ENCODE data around the gene EPS8. TPM values are rescaled to one million over a fixed set of nuclear protein-coding genes. Genes with fewer than 3 reads are reported as not detected.

Gene EPS8
- polyA plus RNA-seq, 1 of the 3 experiments (the other 2 are of a cell fraction) = 19.8 TPM

DNA sequence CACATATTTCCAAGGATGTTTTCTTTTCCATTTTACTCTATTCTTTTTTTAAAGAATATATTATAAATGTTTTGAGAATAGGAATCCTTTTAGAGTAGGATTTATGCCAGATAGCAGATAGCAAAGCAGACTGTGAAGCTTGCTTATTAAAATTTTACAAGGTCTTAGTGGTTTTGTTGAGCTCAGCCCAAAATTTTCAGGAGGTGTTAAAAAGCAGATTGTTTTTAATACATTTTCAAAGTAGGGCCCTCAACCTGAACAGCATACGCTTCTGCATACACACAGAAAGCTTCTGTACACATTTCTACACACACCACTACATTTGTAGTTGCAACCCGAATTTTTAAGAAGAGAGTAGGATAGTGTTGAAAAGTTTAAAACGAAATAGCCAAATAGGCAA, 151.0 kb downstream of the EPS8 start (continued):
- TF ChIP-seq, protein P1, sequence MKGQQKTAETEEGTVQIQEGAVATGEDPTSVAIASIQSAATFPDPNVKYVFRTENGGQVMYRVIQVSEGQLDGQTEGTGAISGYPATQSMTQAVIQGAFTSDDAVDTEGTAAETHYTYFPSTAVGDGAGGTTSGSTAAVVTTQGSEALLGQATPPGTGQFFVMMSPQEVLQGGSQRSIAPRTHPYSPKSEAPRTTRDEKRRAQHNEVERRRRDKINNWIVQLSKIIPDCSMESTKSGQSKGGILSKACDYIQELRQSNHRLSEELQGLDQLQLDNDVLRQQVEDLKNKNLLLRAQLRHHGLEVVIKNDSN (IDR thresholded peaks at IDR 0.05; ENCODE audit: borderline replicate concordance, low read depth) = no peak
- TF ChIP-seq RAD21 (IDR thresholded peaks at IDR 0.05; ENCODE audit: low read length) (no peak), USF2 (IDR thresholded peaks at IDR 0.05; ENCODE audit: borderline replicate concordance, low read depth, low read length) (no peak), POLR2AphosphoS5 (IDR thresholded peaks at IDR 0.05; ENCODE audit: low read depth, low read length) (no peak), RCOR1 (IDR thresholded peaks at IDR 0.05; ENCODE audit: low read length) (no peak), MXI1 (IDR thresholded peaks at IDR 0.05; ENCODE audit: low read depth, low read length) (no peak)

DNA sequence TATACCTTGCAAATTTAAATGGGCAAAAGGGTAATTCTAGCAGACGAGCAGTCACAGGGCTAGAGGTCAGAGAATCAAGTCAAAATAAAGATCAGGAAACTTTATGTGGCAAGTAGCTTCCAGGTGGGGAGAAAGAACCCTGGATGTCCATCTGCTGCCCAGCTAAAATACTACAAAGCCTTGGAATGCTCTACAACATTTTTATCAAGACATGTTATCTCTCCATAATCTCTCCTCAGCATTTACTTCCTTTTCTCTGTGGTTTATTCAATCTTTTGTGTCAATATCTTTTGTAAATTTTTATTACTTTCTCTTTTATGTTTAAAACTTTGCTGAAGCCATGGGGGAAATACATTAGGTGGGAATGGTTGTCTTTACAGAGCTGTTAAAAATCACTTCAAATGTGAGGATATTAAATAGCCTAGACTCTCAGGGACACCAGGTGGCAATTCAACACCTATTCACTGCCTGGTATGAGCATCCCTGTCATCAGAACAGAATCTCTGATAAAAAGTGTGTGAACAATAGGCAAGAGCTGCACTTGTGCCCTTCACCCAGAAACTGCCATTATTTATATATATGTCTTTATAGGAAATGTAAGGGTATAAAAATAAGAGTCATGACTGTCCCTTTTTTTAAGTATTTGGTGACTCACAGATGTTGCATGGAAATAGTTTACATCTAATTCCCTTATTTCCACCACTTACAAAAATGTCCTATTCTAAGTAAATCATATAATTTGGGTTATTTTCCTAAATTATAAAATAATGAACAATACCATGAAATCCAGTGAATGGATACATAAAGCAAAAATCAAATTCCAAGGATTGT, 152.9 kb downstream of the EPS8 start:
- H3K4me3 ChIP-seq (ENCODE audit: low read depth in 2 of 2, low read length in 1 of 2) = no peak overlapping the region
- peak overlapping the region in 1 of 2 experiments; percentile 93; a peak in 2 of 4 replicates for H3K27ac ChIP-seq (ENCODE audit: low read depth in 2 of 2, low read length in 1 of 2)
- H3K27me3 ChIP-seq (ENCODE audit: insufficient read depth) = no peaks in the 10 kb centered on the region
- H3F3A ChIP-seq (replicated peaks; ENCODE audit: insufficient read depth) = peaks cover 58% of the 10 kb centered on the region
- DNase-seq = no peak
- no peaks in the 10 kb centered on the region for H3K9me2 ChIP-seq
- peak overlapping the region; percentile 56; the same call in 1 of the 2 replicates for H3K9ac ChIP-seq
- WGBS (ENCODE audit: low lambda C conversion rate) = 87% methylated on average over 1 of the region's 1 CpG
- no peaks in the 10 kb centered on the region for H3K9me3 ChIP-seq
- no peaks in the 10 kb centered on the region for H4K20me1 ChIP-seq (ENCODE audit: insufficient read depth)
- H3K4me2 ChIP-seq = peak overlapping the region; percentile 67; the same call in 1 of the 2 replicates
- H2AFZ ChIP-seq (ENCODE audit: low read depth) = no peak overlapping the region
- H3K79me2 ChIP-seq (ENCODE audit: insufficient read depth) = no peaks in the 10 kb centered on the region
- no peak for TF ChIP-seq POLR2AphosphoS5 (IDR thresholded peaks at IDR 0.05; ENCODE audit: low read depth, low read length)
- TF ChIP-seq, protein P1 (IDR thresholded peaks at IDR 0.05; ENCODE audit: borderline replicate concordance, low read depth) = no peak
- 0 out of 4 replicates have a peak, but pooled peaks of 1 of the 2 experiments have one; percentile 5 for TF ChIP-seq EP300 (IDR thresholded peaks at IDR 0.05; ENCODE audit: borderline replicate concordance in 1 of 2, low read depth in 1 of 2, low read length in 1 of 2)
- TF ChIP-seq, protein P2, sequence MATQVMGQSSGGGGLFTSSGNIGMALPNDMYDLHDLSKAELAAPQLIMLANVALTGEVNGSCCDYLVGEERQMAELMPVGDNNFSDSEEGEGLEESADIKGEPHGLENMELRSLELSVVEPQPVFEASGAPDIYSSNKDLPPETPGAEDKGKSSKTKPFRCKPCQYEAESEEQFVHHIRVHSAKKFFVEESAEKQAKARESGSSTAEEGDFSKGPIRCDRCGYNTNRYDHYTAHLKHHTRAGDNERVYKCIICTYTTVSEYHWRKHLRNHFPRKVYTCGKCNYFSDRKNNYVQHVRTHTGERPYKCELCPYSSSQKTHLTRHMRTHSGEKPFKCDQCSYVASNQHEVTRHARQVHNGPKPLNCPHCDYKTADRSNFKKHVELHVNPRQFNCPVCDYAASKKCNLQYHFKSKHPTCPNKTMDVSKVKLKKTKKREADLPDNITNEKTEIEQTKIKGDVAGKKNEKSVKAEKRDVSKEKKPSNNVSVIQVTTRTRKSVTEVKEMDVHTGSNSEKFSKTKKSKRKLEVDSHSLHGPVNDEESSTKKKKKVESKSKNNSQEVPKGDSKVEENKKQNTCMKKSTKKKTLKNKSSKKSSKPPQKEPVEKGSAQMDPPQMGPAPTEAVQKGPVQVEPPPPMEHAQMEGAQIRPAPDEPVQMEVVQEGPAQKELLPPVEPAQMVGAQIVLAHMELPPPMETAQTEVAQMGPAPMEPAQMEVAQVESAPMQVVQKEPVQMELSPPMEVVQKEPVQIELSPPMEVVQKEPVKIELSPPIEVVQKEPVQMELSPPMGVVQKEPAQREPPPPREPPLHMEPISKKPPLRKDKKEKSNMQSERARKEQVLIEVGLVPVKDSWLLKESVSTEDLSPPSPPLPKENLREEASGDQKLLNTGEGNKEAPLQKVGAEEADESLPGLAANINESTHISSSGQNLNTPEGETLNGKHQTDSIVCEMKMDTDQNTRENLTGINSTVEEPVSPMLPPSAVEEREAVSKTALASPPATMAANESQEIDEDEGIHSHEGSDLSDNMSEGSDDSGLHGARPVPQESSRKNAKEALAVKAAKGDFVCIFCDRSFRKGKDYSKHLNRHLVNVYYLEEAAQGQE (IDR thresholded peaks at IDR 0.05; ENCODE audit: low read depth, low read length) = no peak
- no peak for TF ChIP-seq GATA2 (CRISPR knock-in tag; IDR thresholded peaks at IDR 0.05)
- peak; percentile 60 for TF ChIP-seq TCF12 (IDR thresholded peaks at IDR 0.05)
- TF ChIP-seq, protein P3, sequence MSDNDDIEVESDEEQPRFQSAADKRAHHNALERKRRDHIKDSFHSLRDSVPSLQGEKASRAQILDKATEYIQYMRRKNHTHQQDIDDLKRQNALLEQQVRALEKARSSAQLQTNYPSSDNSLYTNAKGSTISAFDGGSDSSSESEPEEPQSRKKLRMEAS (IDR thresholded peaks at IDR 0.05; ENCODE audit: low read depth) = no peak
- 0 out of 2 replicates have a peak, but pooled peaks have one; percentile 14 for TF ChIP-seq PBX3 (IDR thresholded peaks at IDR 0.05)
- no peak for TF ChIP-seq NRF1 (IDR thresholded peaks at IDR 0.05; ENCODE audit: low read depth, low read length)
- peaks cover 2 to 56% of the 10 kb centered on the region in 2 experiments for H3K4me1 ChIP-seq (ENCODE audit: control insufficient read depth in 1 of 2, insufficient read depth in 2 of 2, low read depth in 1 of 2, low read length in 1 of 2)
- CTCF ChIA-PET = no interaction called here
- H3K36me3 ChIP-seq (replicated peaks in 1 of 2; ENCODE audit: control insufficient read depth in 1 of 2, insufficient read depth in 2 of 2, low read length in 1 of 2) = peaks cover 0 to 19% of the 10 kb centered on the region in 2 experiments
- POLR2A ChIA-PET = no interaction called here

Data from SK-N-SH (cell line).